K562 treated with DMSO at 1 percent for 48 hours (cell line): ENCODE data around the gene EHHADH. TPM values are rescaled to one million over a fixed set of nuclear protein-coding genes. Genes with fewer than 3 reads are reported as not detected.

Experiments used
- total RNA-seq: library from RNA; unstranded; fragments of 300-600 nt; gene quantifications from 2 replicates; pipeline ENCODE4 v1.2.3, GENCODE V29; 2022; ENCODE audit warnings: low replicate concordance; ENCODE audit errors: extremely low read depth

The EHHADH gene
- total RNA-seq, result not detected in 2 replicates

DNA sequence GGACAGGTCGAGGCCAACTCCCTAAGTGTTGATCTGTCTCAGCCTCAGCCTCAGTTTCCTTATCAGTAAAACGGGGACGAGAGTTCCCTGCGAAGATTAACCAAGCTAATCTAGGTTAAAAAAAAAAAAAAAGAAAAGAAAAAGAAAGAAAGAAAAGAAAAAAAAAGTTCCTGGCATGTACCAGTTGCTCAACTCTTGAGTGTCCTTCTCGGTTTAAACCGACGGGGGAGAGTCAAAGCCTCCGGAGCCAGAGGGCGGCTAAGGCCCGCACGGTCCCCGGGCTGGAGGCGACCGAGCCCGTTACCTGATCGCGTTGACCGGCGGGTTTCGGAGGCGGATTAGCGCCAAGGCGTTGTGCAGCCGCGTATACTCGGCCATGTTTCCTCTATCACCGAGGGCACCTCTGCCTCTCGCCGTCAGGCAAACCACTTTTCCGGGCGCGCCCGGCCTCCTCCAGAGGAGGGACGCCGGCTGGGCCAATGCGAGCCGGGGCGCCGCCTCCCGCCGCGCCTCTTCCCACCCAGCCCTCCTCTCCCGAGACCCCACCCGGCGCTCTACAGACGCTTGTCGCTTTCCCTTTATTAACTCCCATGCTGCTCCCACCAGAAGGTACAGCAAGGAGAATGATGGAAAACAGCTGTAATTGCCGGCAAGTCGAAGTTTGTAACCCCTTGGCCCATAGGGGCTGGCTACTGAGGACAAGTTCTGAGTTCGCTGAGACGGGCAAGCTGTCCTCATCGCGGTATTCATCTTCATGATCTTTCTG, at the start of gene EHHADH:
EHHADH (minus strand) TSS at position 405 of the 766 bp plus-strand sequence; CDS start at position 378, 27 bp downstream.

GRCh38 chr3:185152410-185153170, 101.3 kb downstream of the EHHADH start, which contains the start of gene C3orf70:
Gene C3orf70 (minus strand): TSS chr3:185153060. CDS start chr3:185152823, 237 bp downstream.

Other genes with a start within 250 kb of the EHHADH start
- not detected in 2 replicates for gene C3orf70, start 101.0 kb downstream of the EHHADH start, total RNA-seq
- gene MAP3K13, start 109.1 kb upstream of the EHHADH start, total RNA-seq, result not detected in 2 replicates
- not detected in 2 replicates for gene TMEM41A, start 245.0 kb upstream of the EHHADH start, total RNA-seq